Forelimb muscle (tissue), 1 donor: ENCODE results near the gene LRRC4B. TPM values are rescaled to one million over a fixed set of nuclear protein-coding genes. Genes with fewer than 3 reads are reported as not detected.

Source experiments
- DNase-seq: peaks from one replicate; pipeline ENCODE4 v3.0.0-alpha.2; 2013; ENCODE audit warnings: low read depth
- polyA plus RNA-seq: library from polyadenylated mRNA; unstranded; fragments of 120-200 nt; gene quantifications from one replicate; pipeline ENCODE4 v1.2.1, GENCODE V29; 2013; ENCODE audit not compliant: insufficient read length

LRRC4B gene
- polyA plus RNA-seq, 1 donor = 8.5 TPM

- no peak for DNase-seq
These were observed 61.5 kb downstream of the LRRC4B start for GRCh38 chr19:50506700-50507099.

GRCh38 chr19:50505856-50506611 is 62.2 kb downstream of the LRRC4B start:
- no peak for DNase-seq

- no peak for DNase-seq
These were observed 66.4 kb downstream of the LRRC4B start for GRCh38 chr19:50501568-50502475.

GRCh38 chr19:50501186-50501567 is 67.1 kb downstream of the LRRC4B start:
- DNase-seq = no peak

GRCh38 chr19:50500753-50501151 is 67.5 kb downstream of the LRRC4B start:
- no peak for DNase-seq

- no peak for DNase-seq
These were observed 68.0 kb downstream of the LRRC4B start for GRCh38 chr19:50500060-50500752.

- DNase-seq = no peak
These were observed 69.8 kb downstream of the LRRC4B start for GRCh38 chr19:50498219-50499056.

- no peak for DNase-seq
These were observed 71.2 kb downstream of the LRRC4B start for GRCh38 chr19:50497022-50497405.

GRCh38 chr19:50496189-50497021 is 71.8 kb downstream of the LRRC4B start:
- DNase-seq = no peak

GRCh38 chr19:50495020-50495531 is 73.2 kb downstream of the LRRC4B start:
- no peak for DNase-seq

- no peak for DNase-seq
These were observed 73.8 kb downstream of the LRRC4B start for GRCh38 chr19:50494186-50495019.

GRCh38 chr19:50493171-50493570 is 75.1 kb downstream of the LRRC4B start:
- no peak for DNase-seq

- no peak for DNase-seq
These were observed 75.8 kb downstream of the LRRC4B start for GRCh38 chr19:50492303-50493052.

GRCh38 chr19:50490991-50491472 is 77.2 kb downstream of the LRRC4B start:
- DNase-seq = no peak

GRCh38 chr19:50490411-50490811 is 77.8 kb downstream of the LRRC4B start:
- no peak for DNase-seq

GRCh38 chr19:50489461-50490011 is 78.7 kb downstream of the LRRC4B start:
- DNase-seq = no peak

GRCh38 chr19:50488389-50489194 is 79.6 kb downstream of the LRRC4B start:
- DNase-seq = no peak
